ENCODE results near the gene RASAL2. TPM values are rescaled to one million over a fixed set of nuclear protein-coding genes. Genes with fewer than 3 reads are reported as not detected.
A peak's percentile ranks its signal among the peaks of the same experiment; 100 is the strongest.

The RASAL2 gene
- total and polyA plus RNA-seq, 9 of the 15 experiments (the other 6 are each of a cell fraction or from before 2014, with no cell fraction given) = 0.13 to 1.0 (median 0.62) TPM

GRCh38 chr1:178093494-178093950, 382 bp upstream of the RASAL2 start (continued):
- TF ChIP-seq CEBPZ (IDR thresholded peaks at IDR 0.05; ENCODE audit: borderline replicate concordance, low read depth, low read length) = no peak
- TF ChIP-seq MXI1 (IDR thresholded peaks at IDR 0.05; ENCODE audit: low read depth, low read length) = peak; percentile 58; the same call in 1 of the 2 replicates
- no peak for TF ChIP-seq AFF4 (CRISPR knock-in tag; IDR thresholded peaks at IDR 0.05)
- no peak for TF ChIP-seq ZNF41 (CRISPR knock-in tag; conservative IDR thresholded peaks at IDR 0.05)
- TF ChIP-seq PATZ1 (CRISPR knock-in tag; IDR thresholded peaks at IDR 0.05; ENCODE audit: borderline replicate concordance) = no peak
- TF ChIP-seq SMAD2 (IDR thresholded peaks at IDR 0.05; ENCODE audit: low read depth, low read length) = no peak
- TF ChIP-seq PHF20 (IDR thresholded peaks at IDR 0.05; ENCODE audit: partially characterized antibody) = no peak
- TF ChIP-seq KLF6 (CRISPR knock-in tag; IDR thresholded peaks at IDR 0.05; ENCODE audit: borderline replicate concordance) = no peak
- TF ChIP-seq ZBTB33 (CRISPR knock-in tag; IDR thresholded peaks at IDR 0.05) = peak; percentile 66; the same call in 1 of the 2 replicates
- no peak; the same call in 1 of the 2 replicates for TF ChIP-seq FOXP4 (CRISPR knock-in tag; IDR thresholded peaks at IDR 0.05; ENCODE audit: borderline replicate concordance)
- TF ChIP-seq THRAP3 (IDR thresholded peaks at IDR 0.05; ENCODE audit: borderline replicate concordance) = no peak
- TF ChIP-seq TFAP4 (CRISPR knock-in tag; IDR thresholded peaks at IDR 0.05; ENCODE audit: borderline replicate concordance) = peak; percentile 67; the same call in 1 of the 2 replicates

Data from K562 (cell line).